GM19438 (cell line): ENCODE results near the gene FNDC3B.

Source experiments
- ATAC-seq: cut with Tn5 transposase; IDR thresholded peaks from one replicate; pipeline ENCODE4 v1.9.1; 2021; ENCODE audit warnings: low read depth; ENCODE audit not compliant: unreplicated experiment

Gene FNDC3B

GRCh38 chr3:172405914-172406313 is 366.5 kb downstream of the FNDC3B start:
- ATAC-seq = no peak

DNA sequence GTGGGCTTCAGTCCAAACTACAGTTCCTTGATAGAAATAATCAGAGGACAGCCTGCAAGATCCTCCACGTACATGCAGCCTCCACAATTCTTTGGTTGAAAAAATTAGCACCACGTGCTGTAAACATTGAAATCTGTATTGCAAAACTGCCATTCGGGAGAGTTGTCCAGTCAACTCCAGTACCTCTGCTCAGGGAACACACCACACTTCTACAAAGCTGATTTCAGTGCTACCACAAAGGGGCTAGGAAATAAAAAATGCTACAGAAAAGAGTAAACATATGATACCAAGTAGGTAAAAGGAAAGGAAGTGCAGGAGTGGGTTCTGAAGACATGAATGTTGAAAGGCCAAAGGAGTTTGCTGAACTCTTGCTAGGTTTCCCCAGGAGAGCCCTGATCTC is 368.5 kb downstream of the FNDC3B start:
- ATAC-seq = no peak

DNA sequence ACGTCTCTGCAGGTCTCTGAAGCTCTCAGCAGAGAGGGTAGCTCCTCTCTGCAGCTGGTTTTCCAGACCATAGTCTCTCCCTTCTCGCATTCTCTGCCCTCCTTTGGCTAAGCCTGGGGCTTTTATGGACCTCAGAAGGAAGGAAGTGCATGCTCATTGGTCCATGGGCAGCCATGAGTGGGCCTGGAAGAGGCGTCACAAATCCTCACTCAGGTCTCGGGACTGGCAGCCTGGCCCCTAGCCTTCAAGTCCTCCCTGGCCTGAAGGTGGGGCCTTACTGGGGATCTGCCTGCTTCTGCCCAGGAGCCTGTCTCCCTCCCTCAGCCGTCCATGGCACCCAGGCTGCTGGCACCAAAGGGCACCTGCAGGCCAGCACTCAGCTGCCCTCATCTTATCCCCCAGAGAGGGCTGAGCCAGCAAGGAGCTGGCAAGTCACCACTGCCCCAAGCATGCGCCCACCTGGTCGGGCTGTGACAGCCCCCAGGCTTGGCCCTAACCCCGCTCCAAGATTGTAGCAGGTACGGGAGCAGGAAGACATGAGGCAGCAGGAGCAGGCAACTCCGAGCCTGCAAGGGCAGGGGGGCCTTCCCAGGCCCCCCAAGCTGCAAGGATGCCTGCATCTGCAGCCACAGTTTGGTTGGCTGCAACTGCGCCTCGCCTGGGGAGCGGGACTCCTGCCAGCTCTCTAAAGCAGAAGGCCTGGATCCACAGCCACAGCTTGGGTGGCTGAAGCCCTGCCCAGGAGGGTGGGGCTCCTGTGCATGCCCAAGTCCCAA is 371.5 kb downstream of the FNDC3B start:
- no peak for ATAC-seq

DNA sequence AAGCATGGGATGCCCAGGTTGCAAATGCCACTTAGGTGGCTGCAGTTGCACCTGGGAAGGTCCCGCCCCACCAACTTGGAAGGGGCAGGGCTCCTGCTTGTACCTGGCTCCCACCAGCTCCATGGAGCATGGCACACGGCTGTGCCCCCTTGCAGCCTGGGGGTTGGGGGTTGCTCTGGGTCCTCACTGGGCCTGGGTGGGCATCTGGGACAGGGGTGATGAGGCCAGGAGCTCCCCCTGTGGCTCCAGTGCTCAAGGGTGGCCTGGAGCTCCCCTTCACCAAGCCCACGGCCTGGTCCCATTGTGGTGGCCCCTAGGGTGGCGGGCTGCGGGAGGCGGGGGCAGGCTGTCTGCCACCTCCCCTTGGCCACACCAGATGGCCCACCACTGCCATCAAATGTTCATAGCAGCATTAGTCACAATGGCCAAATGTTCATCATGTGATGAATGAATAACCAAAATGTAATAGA is 372.1 kb downstream of the FNDC3B start:
- no peak for ATAC-seq

- ATAC-seq = no peak
These were observed 375.9 kb downstream of the FNDC3B start for GRCh38 chr3:172415323-172415722.

DNA sequence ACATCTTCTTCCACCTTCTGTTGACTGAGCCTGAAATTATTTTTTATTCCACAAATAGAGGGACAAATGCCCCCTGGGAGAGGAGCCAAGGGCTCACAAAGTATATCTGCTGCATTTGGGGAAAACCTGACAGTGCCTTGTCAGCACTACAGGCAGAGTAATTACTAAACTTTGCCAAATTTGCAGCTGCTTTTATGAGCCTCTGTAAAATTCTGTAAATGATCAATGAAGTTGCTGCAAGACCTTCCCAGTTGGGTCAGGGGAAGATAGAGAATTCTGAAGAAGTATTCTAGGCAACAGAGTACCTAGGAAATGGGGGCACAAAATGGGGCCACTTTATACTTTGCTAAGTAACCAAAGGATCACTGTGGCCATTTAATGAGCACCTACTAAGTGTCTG is 398.3 kb downstream of the FNDC3B start:
- ATAC-seq = no peak

DNA sequence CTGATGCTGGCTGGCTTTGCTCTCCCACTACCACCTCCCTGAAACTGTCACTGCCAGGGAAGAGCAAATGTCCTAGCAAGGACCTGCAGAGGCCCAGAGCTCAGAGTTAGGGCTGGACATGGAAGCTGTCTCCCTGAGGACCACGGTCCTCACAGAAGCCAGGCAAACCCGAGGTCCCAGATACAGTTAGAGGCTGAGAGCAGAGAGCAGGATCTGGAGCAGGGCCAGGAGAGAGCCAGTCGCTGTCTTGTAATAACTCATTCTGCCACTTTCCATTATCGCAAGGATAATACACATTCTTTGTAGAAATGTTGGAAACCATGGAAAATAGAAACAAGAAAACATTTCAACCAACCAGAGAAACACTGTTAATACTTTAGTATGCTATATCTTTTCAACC is 398.8 kb downstream of the FNDC3B start:
- ATAC-seq = no peak

- no peak for ATAC-seq
These were observed 402.2 kb downstream of the FNDC3B start for GRCh38 chr3:172441581-172441980.

DNA sequence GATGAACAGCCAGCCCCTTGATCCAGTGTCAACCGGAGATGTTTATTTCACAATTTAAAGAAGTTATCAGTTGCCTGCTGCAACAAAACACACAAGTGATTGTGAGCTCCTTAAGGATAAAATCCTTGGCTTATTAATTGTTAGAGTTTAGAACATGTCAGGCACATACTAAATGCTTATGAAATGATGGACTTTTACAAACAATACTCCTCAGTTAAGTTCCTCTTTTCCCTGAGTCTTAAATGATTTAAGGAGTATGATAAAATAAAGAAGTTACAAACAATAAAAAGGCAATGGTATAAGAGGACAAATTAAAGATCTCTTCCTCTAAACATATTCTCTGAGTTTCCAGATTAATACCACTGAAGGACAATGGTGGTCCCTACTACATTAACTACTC is 403.2 kb downstream of the FNDC3B start:
- no peak for ATAC-seq

DNA sequence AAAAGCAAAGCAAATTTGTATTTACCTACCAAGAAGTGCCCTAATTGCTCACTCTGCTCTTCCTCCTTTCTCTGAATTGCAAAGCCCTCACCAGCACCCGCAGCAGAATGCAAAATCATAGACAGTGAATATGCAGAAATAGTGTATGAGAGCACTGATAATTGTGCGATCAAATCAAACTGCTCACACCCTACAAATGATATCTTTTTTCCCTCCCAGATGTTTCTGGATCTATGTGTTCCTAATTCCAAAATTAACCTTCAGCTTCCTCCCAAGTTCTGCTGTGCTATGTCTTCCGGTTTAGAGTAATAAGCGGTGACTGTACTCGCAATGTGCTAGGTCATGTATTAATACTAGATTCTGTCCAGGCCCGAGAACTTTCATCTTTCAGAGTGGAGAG is 405.4 kb downstream of the FNDC3B start:
- ATAC-seq = no peak

GRCh38 chr3:172446198-172446597 is 406.8 kb downstream of the FNDC3B start:
- ATAC-seq = no peak

GRCh38 chr3:172447611-172448579 is 408.5 kb downstream of the FNDC3B start, which contains the start of gene GHSR:
Gene GHSR, minus strand, starts transcription at chr3:172448456. Its CDS starts 43 bp downstream, at chr3:172448413.
- no peak for ATAC-seq

DNA sequence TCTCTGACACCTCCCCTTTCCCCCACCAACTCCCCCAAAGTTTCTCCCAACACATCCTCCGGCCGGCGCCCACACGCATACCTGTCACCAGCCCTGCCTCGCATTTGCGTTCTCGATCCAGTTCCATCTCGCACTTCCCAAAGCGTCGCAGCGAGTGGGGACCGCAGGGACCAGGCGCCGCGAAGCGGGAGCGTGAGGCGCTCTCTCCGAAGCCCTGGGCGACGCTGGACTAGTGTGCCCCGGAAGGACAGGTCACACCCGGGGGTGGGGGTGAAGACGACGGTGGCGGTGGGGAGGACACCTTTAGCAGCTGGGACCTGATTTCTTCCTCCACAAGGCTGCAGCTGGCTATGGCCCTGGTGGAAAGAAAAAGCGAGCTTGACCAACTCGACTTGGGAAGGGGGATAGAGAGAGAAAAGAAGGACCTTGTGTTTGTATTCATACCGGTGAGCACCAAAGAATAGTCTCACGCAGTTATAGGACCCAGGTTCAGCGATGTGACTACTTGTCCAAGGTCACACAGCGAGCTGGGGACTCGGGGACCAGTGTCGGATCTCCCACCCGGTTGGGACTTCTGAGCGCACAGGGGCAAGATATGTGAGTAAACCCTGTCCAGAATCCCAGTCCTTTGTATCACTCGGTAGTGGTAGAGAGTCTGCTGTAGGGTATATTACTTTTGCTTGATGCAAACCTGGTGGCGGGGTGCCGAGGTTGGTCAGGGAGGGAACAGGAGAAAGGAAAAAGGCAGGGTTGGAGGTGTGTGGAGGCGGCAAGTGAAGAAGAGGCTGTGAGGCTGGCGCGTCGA is 409.5 kb downstream of the FNDC3B start:
- ATAC-seq = no peak

DNA sequence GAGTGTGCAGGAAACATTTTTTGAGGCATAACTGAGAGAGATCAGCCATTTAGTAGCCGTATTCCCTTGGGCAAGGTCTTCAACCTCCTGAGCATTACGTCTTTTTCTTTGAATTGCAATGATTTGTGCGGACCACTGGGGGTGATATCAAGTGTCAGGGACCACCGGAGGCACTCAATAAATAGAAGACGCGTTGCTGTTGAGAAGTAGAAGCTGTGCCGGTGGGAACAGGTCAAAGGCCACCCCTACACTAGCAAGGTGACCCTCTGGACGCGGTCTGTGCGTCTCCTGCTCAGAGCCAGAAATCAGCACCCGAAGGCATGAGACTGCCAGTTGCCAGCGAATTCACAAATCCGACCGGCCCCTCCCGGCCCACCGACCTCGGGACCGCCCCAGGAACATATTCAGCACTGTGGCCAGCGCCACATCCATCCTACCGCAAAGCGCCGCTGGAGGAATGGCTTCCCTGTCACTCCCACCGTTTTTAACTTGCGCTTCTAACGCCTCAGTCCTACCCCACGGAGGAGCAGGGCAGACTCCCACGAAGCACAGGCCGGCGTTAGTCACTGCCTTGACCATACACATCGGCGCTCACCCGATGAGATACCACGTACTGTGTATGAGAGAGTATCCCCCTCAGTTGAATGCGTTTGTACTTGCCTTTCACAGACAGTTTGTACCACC is 410.2 kb downstream of the FNDC3B start:
- no peak for ATAC-seq
